HTERT RPE-1 (cell line): ENCODE measurements around the gene TBX20.
"Not testable (repeated sequence)": the region's sequence is repeated elsewhere in the genome, so short reads cannot be mapped to it uniquely, and the experiment has no call there.

Experiments
- in situ Hi-C: fragments of 300-500 bp; cut with MboI; formaldehyde crosslinking; loops from 4 replicates; pipeline ENCODE4 v1.14.3; 2020; ENCODE audit warnings: low sequenced_read_pairs

Gene TBX20

GRCh38 chr7:35172131-35172530, 81.8 kb downstream of the TBX20 start:
- in situ Hi-C loops, result not testable (repeated sequence)

- in situ Hi-C loops, result not testable (repeated sequence)
Observed at GRCh38 chr7:35167658-35168057, 86.2 kb downstream of the TBX20 start.

- in situ Hi-C loops, result not testable (repeated sequence)
Observed at GRCh38 chr7:35167158-35167557, 86.7 kb downstream of the TBX20 start.

GRCh38 chr7:35161059-35161740, 92.7 kb downstream of the TBX20 start:
- in situ Hi-C loops, result not testable (repeated sequence)
